Gastrocnemius medialis (tissue), 4 donors: ENCODE results near the gene BCL2A1.

ENCODE experiments used
- POLR2A ChIP-seq, 2 donors: fragments of 450-650 bp; IDR thresholded peaks; one replicate each; pipeline ENCODE4 v1.6.1; 2017; ENCODE audit warnings: antibody characterized with exemption in 2 of 2, mild to moderate bottlenecking in 2 of 2, moderate library complexity in 2 of 2
- TF ChIP-seq, protein P1 (sequence below), 5 experiments: fragments of 450-650 bp in 3 of 5; fragments of 200-600 bp in 2 of 5; sonication (generic) in 2 of 5; IDR thresholded peaks in 4 of 5; conservative IDR thresholded peaks in 1 of 5; 1 replicate in 4 of 5; 2 replicates in 1 of 5; pipeline ENCODE4 v1.5.1; 2016 to 2019; ENCODE audit warnings: antibody characterized with exemption in 5 of 5, mild to moderate bottlenecking in 3 of 5, moderate library complexity in 3 of 5

DNA sequence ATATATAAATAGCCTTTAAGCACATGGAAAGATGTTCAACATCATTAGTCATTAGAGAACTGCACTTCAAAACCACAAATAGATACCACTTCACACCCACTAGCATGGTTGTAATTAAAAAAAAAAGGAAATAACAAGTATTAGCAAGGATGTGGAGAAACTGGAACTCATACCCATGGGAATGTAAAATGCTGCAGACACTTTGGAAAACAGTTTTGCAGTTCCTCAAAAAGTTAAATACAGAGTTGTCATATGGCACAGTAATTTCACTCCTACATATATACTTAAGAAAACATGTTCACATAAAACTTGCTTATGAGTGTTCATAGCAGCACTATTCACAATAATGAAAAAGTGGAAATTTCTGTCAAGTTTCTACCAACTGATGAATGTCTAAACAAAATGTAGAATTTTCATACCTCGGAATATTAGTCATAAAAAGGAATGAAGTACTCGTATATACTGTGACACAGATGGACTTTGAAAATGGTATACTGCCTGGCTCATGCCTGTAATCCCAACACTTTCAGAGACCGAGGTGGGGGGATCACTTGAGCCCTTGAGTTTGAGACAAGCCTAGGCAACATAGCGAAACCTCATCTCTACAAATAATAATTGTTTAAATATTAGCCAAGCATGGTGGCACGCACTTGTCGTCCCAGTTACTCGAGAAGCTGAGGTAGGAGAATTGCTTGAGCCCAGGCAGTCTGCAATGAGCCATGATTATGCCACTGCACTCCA, 28.1 kb downstream of the BCL2A1 start:
- no peak for TF ChIP-seq POLR2A (IDR thresholded peaks at IDR 0.05)
- TF ChIP-seq, protein P1, sequence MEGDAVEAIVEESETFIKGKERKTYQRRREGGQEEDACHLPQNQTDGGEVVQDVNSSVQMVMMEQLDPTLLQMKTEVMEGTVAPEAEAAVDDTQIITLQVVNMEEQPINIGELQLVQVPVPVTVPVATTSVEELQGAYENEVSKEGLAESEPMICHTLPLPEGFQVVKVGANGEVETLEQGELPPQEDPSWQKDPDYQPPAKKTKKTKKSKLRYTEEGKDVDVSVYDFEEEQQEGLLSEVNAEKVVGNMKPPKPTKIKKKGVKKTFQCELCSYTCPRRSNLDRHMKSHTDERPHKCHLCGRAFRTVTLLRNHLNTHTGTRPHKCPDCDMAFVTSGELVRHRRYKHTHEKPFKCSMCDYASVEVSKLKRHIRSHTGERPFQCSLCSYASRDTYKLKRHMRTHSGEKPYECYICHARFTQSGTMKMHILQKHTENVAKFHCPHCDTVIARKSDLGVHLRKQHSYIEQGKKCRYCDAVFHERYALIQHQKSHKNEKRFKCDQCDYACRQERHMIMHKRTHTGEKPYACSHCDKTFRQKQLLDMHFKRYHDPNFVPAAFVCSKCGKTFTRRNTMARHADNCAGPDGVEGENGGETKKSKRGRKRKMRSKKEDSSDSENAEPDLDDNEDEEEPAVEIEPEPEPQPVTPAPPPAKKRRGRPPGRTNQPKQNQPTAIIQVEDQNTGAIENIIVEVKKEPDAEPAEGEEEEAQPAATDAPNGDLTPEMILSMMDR (IDR thresholded peaks at IDR 0.05 in 4 of 5, conservative IDR thresholded peaks at IDR 0.05 in 1 of 5): no peak
